GM18868 (cell line): ENCODE results near the gene GLIS1.

Experiments used
- ATAC-seq: cut with Tn5 transposase; IDR thresholded peaks from one replicate; pipeline ENCODE4 v1.9.1; 2021; ENCODE audit warnings: mild to moderate bottlenecking, moderate library complexity; ENCODE audit not compliant: unreplicated experiment

Gene GLIS1

GRCh38 chr1:53583868-53584776, 154.8 kb downstream of the GLIS1 start:
- no peak for ATAC-seq

- no peak for ATAC-seq
These were observed 155.7 kb downstream of the GLIS1 start for GRCh38 chr1:53583021-53583867.

GRCh38 chr1:53582211-53583020, 156.5 kb downstream of the GLIS1 start:
- no peak for ATAC-seq

DNA sequence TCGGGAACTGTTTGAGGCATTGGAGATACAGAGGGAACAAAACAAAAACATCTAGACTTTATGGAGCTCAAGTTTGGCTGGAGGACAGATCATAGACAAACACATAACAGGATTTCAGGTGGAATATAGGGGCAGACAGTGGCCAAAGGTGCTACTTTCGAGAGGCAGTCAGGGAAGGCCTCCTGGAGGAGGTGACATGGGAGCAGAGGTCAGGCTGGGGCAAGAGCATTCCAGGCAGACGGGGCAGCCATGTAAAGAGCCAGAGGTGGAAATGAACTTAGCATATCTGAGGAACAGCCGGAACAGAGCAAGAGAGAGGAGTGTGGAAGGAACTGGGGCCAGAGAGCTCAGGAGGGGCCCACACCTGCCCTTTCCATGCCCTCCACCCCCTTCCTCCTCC, 157.5 kb downstream of the GLIS1 start:
- no peak for ATAC-seq

GRCh38 chr1:53580739-53581475, 158.1 kb downstream of the GLIS1 start:
- no peak for ATAC-seq

DNA sequence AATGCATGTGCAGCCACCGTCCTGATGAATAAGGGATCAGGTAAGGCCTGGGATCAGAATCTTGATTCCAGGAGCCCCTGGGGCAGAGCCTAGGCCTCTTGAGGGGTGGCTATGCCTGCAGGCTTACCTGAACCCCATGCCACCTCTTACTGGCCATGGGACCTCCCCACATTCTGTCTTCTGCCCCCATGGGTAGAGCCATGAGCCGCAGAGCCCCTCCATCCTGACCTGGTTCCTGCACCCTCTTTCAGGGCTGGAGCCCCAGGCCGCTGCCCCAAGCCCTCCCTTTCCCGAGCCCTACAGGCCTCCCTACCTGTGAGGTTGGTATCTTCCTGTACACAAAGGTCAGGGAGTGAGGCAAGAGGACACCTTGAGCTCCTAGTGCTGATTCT, 159.0 kb downstream of the GLIS1 start:
- ATAC-seq, result no peak

- no peak for ATAC-seq
These were observed 159.5 kb downstream of the GLIS1 start for GRCh38 chr1:53579221-53580008.

DNA sequence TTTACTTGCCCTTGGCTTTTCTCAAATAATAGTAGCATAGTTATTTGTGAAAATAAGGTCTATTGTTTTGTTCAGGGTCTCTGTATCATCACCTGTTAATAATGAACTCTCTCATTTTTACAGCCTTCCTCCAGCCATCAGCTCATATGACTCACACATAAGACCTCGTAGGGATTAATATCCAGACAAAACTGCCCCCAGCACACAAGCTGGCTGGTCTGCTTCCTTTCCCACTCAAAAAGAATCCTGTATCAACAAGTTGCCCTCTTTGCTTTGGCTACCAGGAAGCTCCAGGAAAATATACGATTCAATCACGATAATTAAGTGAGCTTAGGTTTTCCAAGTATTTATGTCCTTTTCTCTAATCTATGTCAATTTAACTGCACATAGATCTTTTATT, 160.6 kb downstream of the GLIS1 start:
- ATAC-seq, result no peak

GRCh38 chr1:53577761-53578100, 161.2 kb downstream of the GLIS1 start:
- ATAC-seq, result no peak

DNA sequence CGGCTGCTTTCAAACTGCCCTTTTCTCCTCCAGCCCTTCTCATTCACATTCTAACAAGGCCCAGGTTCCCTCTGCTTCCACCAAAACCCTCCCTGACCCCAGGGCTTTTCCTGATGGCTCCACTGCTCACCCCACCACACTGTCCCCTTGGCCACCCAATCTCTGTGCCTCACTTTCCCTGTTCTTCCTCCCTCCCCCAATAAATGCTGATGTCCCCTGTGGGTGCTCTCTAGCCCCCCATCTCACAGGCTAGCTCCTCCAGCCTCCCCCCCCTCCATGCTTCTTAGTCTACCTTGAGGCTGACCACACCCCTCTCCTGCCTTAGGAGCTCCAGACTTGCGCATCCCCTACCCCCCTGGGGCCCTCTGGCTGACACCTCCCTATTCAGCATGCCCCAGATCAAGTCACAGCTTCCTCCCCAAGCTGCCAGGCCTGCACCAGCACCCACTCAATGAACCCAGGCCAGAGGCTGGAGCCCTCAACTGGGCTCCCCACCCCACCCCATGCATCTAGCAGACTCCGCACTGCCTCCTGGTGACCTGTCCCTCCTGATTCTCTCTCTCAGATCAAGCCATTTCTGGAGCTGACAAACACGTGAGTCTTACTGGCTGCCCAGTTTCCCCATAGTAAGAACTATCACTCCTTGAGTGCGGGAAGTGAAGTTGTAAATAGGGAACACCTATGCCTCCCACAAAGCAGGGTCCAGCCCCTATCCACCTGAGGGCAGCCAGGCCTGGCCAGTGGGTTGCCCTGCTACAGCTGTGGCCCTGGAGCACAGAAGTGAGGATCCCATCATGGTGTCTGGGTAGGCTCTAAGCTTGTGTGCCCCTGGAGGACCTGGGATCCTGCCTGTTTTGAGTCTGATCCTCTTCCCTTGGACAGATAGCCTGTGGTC, 161.9 kb downstream of the GLIS1 start:
- no peak for ATAC-seq

DNA sequence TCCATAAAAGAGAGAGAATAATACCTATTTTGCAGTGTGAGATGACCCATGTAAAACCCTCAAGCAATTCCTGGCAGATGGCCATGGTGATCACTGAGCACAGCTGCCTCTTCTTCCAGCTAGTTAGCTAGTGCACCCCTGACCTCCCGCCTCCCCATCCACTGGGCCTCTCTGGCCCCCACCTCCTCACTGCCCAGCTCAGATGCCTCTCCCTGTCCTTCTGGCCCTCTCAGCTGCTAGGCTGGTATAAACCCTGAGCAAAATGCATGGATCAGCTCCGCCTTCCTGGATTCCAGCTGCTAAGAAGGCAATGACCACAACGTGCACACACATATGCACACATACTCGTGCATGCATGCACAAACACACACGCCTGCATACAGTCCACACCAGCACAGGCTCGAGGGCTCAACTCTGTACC, 162.6 kb downstream of the GLIS1 start:
- no peak for ATAC-seq

DNA sequence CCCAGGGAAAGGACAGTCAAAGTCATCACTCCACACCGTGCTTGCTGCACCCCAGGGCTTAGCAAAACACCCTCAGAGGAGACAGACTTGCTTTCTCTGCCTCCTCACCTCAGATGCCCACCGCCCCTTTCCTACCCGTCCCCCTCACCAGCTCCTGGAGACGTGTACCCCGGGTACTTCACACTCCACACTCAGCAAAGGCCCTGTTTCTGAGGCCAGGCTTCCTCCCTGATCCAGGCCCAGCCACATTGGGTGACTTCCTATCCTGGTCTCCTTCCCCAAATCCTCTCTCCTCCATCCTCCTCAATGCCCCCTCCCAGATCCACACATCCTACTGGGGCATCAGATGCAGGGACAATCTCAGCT, 163.0 kb downstream of the GLIS1 start:
- no peak for ATAC-seq

DNA sequence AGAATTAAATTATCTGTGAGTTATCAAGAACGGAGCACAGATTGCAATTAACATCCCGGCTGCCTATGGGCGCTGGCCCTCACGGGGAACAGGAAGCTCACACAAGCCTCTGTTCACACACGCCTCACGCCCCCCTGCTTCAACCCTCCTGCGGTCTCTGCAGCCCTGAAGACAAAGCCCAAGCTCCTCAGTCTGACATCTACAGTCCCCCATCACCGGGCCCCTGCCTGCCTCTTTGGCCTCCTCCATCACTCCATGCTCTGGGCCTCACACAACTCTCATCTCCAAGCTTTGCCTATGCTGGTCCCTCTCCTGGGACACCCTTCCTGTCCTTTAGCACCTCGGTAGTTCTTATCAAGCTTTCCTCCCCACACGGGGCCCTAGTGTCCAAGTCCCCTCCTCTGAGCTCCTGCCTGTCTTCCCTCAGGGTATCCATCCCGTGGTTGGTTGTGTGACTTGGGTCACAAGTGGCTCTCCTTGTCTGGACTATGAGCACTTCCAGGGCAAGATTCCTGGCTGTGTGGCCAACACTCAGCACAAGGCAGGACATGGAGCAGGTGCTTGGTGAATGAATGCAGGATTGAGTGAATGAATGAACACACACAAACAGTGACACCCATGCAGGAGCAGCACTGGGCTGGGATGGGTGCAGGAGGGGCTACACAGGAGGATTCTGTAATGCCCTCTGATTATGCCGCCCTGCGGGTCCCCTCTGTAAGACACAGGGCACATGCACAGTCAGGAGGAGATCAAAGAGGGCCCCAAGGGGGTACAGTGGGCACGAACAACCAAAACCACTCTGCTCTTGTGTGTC, 163.6 kb downstream of the GLIS1 start:
- no peak for ATAC-seq

DNA sequence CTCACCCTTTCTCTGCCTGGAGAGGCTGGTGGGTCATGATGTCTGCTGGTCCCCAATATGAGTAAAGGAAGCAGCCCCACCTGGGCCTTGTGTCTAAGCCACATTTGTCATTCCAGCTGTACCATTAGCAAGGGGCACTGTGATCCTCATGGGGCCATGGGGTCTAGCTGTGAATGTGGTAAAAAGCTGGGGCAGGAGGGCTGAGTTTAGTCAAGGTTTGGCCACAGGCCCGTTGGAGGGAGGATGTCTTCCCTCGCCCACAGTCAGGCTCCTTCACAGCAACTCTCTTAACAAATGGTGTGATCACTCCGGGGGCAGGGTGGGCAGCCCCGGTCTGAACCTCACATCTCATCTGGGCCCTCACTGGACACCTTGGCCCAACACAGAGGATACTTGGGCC, 164.3 kb downstream of the GLIS1 start:
- ATAC-seq, result no peak

- no peak for ATAC-seq
These were observed 165.0 kb downstream of the GLIS1 start for GRCh38 chr1:53573931-53574330.

GRCh38 chr1:53573522-53573921, 165.4 kb downstream of the GLIS1 start:
- ATAC-seq, result no peak

DNA sequence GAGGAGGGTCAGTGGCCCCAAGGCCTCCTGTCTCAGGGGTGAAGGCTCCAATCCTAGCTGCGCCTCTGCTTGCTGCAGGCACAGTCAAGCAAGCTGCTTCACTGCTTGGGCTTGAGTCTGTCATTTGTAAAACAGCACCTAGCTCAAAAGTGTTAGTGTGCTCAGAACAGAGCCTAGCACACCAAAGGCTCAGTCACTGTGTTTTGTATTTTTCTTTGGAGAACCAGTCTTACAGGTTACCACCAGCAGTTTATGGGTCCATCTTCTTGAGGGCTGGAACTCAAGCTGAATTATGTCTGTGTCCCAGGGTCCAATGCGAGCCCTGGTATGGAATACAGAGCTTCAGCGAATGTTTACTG, 166.2 kb downstream of the GLIS1 start:
- ATAC-seq, result no peak
